A375 (cell line): ENCODE measurements around the gene SNX24. TPM values are rescaled to one million over a fixed set of nuclear protein-coding genes. Genes with fewer than 3 reads are reported as not detected.

Source experiments
- small RNA-seq: library from RNA; depleted of rRNA; stranded (forward); fragments of <200 nt; gene quantifications from one replicate; pipeline ENCODE3, GENCODE V24; 2014
- total RNA-seq: library from RNA; depleted of rRNA; stranded (reverse); fragments of >200 nt; shearing (Covaris generic); gene quantifications from 2 replicates; pipeline ENCODE4 v1.2.3, GENCODE V29; 2014; rRNA removed

Gene SNX24, protein sequence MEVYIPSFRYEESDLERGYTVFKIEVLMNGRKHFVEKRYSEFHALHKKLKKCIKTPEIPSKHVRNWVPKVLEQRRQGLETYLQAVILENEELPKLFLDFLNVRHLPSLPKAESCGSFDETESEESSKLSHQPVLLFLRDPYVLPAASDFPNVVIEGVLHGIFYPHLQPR
- 25.9 and 34.7 TPM in 2 replicates for total RNA-seq

DNA sequence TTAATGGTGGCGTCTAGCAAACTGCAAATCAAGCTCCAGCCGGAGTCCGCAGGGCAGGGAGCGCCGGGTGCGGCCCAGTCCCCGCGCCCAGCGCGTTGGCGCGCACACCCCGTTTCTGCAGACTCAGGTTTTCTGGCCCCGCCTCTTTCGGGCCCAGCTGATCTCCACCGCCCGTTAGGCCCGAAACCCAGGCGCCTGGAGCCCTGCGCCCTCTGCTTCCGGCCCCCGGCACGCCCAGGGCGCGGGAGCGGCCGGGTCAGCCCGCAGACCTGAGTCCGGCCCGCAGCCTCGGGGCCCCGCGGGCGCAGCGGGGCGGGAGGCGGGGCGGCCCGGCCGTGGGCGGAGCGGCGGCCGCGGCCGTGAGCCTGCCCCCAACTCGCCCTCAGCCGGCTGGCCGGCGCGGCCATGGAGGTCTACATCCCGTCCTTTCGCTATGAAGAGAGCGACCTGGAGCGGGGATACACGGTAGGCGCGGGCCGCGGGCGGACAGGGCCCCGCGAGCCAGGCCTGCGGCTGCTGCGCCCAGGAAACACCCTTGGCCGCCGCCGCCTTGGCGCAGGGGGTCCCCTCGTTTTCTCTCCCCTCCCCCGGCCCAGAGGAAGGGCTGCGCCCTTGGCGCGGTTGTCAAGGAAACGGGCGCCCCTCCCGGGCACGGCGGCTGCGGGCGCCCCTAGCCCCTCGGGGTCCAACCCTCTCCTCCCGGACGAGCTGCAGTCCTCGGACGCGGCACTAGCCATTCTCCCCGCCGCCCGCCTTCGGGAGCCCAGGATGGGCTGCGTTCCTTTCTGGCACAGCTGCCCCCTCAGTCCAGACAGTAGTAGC is at the start of gene SNX24:
Gene SNX24 (plus strand): TSS at position 385 of the 822 bp plus-strand sequence. CDS start 21 bp downstream, at position 406.

DNA sequence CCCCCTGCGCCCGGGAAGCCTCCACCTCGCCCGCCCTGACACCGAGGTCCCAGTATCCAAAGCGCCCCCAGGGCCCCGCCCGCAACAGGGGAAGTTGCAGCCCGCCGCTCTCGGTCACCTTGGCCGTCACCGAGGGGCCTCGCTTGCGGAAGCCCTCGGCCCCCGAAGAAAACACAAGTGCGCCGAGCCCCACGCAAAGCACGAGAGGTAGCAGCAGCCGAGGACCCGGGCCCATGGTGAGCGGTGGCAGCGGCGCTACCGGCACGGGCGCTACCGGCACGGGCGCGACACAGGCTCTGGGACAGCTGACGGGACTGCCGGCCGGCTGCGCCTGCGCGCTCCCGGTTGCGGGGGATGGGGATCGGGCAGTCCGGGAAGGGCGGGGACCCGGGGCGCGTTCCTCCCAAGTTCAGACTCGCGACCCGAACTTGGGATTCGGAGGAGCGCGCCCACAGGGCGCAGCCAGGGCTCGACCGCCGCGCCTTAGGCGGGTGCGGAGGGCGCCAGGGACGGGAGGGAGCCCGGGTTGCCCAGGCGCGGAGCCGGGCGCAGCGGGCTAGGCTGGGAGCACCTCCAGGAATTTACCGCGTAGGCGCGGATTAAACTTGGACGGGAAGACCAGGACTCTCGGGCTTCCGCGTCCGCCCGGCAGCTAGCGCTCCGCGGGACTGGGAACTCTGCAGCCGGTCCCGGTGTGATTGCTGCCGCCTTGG is 191.1 kb downstream of the SNX24 start, which contains the start of gene PPIC:
Gene PPIC (minus strand): TSS at position 335 of the 713 bp plus-strand sequence. CDS start 100 bp downstream, at position 235.

Small RNA genes lying within 50 kb of the gene (small RNA-seq; reads per million reads assigned to genes)
- not detected for gene RN7SL689P

Other genes with a start within 250 kb of the SNX24 start
- 53.8 and 70.0 TPM in 2 replicates for gene SNX2, start 70.5 kb upstream of the SNX24 start, total RNA-seq
- gene PPIC, start 191.1 kb downstream of the SNX24 start, total RNA-seq: 13.7 and 14.8 TPM in 2 replicates
- 0.03 and 0.08 TPM in 2 replicates for gene PRDM6, start 243.6 kb downstream of the SNX24 start, total RNA-seq